ENCODE measurements around the gene VAV3. TPM values are rescaled to one million over a fixed set of nuclear protein-coding genes. Genes with fewer than 3 reads are reported as not detected.

Gene VAV3
- total RNA-seq, 1 donor from 2014 or later: 2.5 TPM

DNA sequence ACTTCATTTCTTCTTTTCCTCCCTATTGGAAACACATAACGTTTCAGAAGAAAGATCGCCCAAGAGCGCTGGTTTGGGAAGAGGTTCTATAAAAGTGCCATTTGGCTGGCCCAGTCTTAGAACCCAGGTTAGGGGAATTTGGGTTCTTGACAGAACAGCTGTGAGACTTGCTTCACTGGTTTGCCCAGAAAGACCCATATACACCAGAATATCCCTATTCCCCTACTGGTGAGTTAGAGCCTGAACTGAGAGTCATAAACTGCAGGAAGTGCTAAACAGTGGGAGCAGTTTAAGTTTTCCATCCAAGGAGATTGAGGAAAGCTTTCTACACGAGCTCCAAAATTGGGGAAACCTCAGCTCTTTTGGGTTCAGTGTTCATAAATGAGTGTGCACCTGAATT lies 275.2 kb downstream of the VAV3 start:
- intact Hi-C loops (cut with micrococcal nuclease): no loop called here

- intact Hi-C loops (cut with micrococcal nuclease): no loop called here
Observed at GRCh38 chr1:107689159-107689558, 275.8 kb downstream of the VAV3 start.

- intact Hi-C loops (cut with micrococcal nuclease): no loop called here
Observed at GRCh38 chr1:107687849-107688753, 276.9 kb downstream of the VAV3 start.

DNA sequence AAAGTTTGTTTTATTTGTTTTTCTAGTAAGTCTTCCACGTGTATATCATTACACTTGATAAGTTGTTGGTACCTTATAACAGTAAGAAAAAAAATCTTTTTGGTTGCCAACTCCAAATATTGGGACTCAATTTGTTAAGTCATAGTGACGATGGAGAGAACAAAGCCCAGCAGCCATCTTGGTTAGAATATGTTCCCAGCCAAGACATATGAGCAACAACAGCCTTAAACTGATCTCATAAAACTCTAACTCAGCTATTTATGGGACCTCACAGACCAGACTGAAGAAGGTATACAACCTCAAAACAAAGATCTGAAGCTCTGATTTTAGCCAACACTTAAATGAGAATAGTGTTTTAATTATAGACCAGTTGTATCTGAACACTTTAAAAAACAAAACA lies 281.3 kb downstream of the VAV3 start:
- intact Hi-C loops (cut with micrococcal nuclease): no loop called here

DNA sequence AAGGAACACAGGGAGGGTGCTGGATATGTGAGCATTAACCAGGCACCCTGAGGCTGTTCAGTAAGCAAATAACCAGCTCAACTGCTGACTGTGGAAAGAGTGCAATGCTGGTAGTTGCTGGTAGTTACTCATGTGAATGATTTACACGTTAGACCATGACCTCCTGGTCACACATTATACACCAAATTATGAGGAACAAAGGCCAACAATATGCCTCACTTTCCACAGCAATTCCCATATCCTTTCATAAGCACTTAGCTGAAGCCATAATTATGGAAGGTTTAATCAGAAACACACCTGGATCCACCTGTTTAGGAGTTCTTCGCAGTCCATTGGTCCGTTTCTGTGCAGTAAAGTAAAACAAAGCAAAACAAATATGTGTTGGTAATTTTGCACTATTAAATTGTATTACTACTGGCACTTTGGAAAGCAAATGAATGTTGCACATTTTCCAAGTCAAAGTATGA lies 281.8 kb downstream of the VAV3 start:
- intact Hi-C loops (cut with micrococcal nuclease): no loop called here

DNA sequence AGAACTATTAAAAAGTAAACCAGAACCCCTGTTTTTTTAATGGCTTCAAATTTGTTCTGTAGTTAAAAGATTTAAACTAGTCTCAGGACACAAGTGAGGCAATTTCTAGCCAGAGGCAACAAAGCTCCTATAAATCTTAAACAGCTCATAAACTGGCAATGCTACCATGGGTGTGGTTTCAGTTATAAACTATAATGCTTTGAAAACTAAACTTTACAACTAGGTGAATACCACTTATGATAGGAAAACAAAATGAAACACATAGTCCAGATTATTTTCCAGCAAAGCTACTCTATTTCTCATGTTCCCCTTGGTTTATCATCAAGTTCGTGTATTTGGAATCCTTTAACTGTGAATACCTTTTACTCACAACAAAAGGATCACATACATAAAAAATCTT lies 282.5 kb downstream of the VAV3 start:
- intact Hi-C loops (cut with micrococcal nuclease): no loop called here

GRCh38 chr1:107681001-107681479 lies 283.9 kb downstream of the VAV3 start:
- intact Hi-C loops (cut with micrococcal nuclease): no loop called here

DNA sequence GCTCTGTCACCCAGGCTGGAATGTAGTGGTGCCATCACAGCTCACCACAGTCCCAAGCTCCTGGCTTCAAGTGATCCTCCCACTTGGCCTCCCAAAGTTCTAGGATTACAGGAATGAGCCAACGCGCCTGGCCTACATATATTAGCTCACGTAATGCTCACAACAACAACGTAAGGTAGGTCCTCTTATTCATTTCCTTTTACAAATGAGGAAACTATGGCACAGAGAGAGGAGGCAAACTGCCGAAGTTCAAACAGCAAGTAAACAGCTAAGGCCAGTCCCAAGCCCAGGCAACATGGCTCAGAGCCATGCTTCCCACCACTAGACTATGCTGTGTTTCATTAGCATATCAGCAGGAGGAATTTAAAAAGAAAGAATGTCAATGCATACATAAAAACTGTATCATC lies 284.4 kb downstream of the VAV3 start:
- intact Hi-C loops (cut with micrococcal nuclease): no loop called here

GRCh38 chr1:107679411-107679953 lies 285.5 kb downstream of the VAV3 start:
- intact Hi-C loops (cut with micrococcal nuclease): no loop called here

DNA sequence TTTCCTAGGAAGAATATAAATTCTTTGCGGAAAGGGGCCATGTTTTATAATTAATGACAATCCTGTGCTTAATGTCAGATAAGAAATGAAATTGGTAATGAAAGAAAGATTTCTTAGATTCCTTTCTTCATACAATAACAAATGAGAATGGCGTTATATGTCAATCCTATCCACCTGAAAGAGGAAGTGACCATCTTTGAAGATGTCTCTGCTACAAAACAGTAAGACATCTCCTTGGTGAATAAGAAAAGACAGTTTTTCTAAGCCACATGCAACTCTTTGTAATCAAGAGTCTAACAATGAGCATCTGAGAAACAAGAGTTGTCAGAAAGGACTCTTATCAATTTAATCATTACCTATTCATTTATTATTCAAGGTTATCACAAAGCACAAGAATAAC lies 286.0 kb downstream of the VAV3 start:
- intact Hi-C loops (cut with micrococcal nuclease): no loop called here

GRCh38 chr1:107677697-107678096 lies 287.3 kb downstream of the VAV3 start:
- intact Hi-C loops (cut with micrococcal nuclease): no loop called here

DNA sequence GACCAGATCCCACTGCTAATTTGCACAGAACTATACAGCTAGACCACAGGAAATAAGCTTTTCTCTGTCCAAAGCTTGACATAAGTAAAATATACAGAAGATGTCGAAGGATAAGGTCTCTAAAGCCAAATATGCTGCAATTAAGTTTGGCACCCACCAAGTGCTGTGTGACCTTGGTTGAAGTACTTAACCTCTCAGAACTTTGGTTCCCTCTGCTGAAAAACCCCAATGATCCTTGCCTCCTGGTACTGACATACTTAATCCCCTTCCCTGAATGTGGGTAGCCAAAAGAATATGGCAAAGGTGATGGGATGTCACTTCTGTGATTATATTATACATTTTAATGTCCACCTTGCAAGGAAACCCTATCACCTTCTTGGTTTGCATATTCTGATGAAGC lies 290.5 kb downstream of the VAV3 start:
- intact Hi-C loops (cut with micrococcal nuclease): no loop called here

DNA sequence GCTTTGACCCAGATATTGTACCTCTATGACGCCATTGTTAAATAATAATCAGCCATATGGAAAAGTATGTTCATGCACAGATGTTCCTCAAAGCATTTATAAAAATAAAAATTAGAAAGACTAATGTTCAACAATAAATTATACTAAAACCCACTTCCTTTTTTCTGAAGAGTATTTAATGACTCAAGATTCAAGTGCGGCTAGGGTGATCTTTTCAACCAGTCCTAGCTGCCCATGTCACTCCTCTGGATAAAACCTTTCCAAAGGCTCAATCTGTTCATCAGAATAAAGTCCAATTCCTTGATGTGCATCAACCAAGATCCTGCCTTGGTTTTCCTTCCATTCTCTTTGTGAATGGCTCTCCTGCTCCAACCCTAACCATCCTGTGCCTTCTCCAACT lies 292.0 kb downstream of the VAV3 start:
- intact Hi-C loops (cut with micrococcal nuclease): no loop called here

GRCh38 chr1:107670397-107671040 lies 294.5 kb downstream of the VAV3 start:
- intact Hi-C loops (cut with micrococcal nuclease): no loop called here

GRCh38 chr1:107669996-107670395 lies 295.0 kb downstream of the VAV3 start:
- intact Hi-C loops (cut with micrococcal nuclease): no loop called here

GRCh38 chr1:107668762-107669161 lies 296.2 kb downstream of the VAV3 start:
- intact Hi-C loops (cut with micrococcal nuclease): no loop called here

GRCh38 chr1:107666493-107666892 lies 298.5 kb downstream of the VAV3 start:
- intact Hi-C loops (cut with micrococcal nuclease): no loop called here

- intact Hi-C loops (cut with micrococcal nuclease): no loop called here
Observed at GRCh38 chr1:107664982-107665925, 299.7 kb downstream of the VAV3 start.

GRCh38 chr1:107662971-107663370 lies 302.0 kb downstream of the VAV3 start:
- intact Hi-C loops (cut with micrococcal nuclease): no loop called here

GRCh38 chr1:107661158-107661557 lies 303.8 kb downstream of the VAV3 start:
- intact Hi-C loops (cut with micrococcal nuclease): no loop called here

DNA sequence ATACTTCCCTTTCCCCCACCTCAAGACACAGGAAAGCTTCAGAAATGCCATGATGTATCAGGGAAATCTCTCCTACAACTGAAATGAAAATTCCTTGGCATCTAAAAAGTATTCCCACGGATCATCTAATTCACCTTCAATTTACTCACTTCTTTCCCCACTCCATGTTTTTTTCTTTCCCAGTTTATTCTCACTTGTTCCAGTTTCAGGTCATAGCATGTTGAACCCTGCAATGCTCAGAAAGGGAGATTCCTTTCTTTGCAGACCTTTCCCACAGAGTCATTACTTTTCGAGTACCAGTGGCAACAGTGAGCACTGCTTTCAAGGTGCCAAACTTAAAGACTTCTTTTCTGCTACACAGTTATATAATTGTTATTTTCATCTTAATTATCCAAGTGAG lies 305.0 kb downstream of the VAV3 start:
- intact Hi-C loops (cut with micrococcal nuclease): no loop called here
